ENCODE results near the gene NPHS1. TPM values are rescaled to one million over a fixed set of nuclear protein-coding genes. Genes with fewer than 3 reads are reported as not detected.

Gene NPHS1
- total and polyA plus RNA-seq, 9 of the 15 experiments (the other 6 are each of a cell fraction or from before 2014, with no cell fraction given), result 0.01 to 0.28 (median 0.14) TPM; not detected in 5

- TF ChIP-seq, protein P1, sequence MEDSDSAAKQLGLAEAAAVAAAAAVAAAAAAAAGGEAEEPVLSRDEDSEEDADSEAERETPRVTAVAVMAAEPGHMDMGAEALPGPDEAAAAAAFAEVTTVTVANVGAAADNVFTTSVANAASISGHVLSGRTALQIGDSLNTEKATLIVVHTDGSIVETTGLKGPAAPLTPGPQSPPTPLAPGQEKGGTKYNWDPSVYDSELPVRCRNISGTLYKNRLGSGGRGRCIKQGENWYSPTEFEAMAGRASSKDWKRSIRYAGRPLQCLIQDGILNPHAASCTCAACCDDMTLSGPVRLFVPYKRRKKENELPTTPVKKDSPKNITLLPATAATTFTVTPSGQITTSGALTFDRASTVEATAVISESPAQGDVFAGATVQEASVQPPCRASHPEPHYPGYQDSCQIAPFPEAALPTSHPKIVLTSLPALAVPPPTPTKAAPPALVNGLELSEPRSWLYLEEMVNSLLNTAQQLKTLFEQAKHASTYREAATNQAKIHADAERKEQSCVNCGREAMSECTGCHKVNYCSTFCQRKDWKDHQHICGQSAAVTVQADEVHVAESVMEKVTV (CRISPR knock-in tag; IDR thresholded peaks at IDR 0.05), result no peak
- no peak for TF ChIP-seq ZNF436 (CRISPR knock-in tag; IDR thresholded peaks at IDR 0.05)
- TF ChIP-seq ZNF717 (CRISPR knock-in tag; IDR thresholded peaks at IDR 0.05), result no peak
- no peak for TF ChIP-seq TCF7 (IDR thresholded peaks at IDR 0.05; ENCODE audit: borderline replicate concordance)
- TF ChIP-seq CSDE1 (IDR thresholded peaks at IDR 0.05), result no peak
- no peak for TF ChIP-seq PHF21A (IDR thresholded peaks at IDR 0.05; ENCODE audit: borderline replicate concordance, low read depth)
- no peak for TF ChIP-seq TSHZ1 (CRISPR knock-in tag; IDR thresholded peaks at IDR 0.05)
- TF ChIP-seq ZNF512 (tag; IDR thresholded peaks at IDR 0.05), result no peak
- TF ChIP-seq POLR3A (IDR thresholded peaks at IDR 0.05; ENCODE audit: borderline replicate concordance, extremely low read depth, insufficient read depth, insufficient read length), result no peak
- no peak for TF ChIP-seq TAF1 (IDR thresholded peaks at IDR 0.05; ENCODE audit: control insufficient read depth, extremely low read depth, insufficient read depth, low read length, severe bottlenecking)
- TF ChIP-seq FOXA3 (CRISPR knock-in tag; conservative IDR thresholded peaks at IDR 0.05 in 1 of 2, IDR thresholded peaks at IDR 0.05 in 1 of 2), result no peak
- TF ChIP-seq POLR3G (IDR thresholded peaks at IDR 0.05; ENCODE audit: extremely low read depth, insufficient read length, insufficient replicate concordance), result no peak
- TF ChIP-seq ZKSCAN1 (IDR thresholded peaks at IDR 0.05; ENCODE audit: low read depth, low read length), result no peak
- TF ChIP-seq, protein P2, sequence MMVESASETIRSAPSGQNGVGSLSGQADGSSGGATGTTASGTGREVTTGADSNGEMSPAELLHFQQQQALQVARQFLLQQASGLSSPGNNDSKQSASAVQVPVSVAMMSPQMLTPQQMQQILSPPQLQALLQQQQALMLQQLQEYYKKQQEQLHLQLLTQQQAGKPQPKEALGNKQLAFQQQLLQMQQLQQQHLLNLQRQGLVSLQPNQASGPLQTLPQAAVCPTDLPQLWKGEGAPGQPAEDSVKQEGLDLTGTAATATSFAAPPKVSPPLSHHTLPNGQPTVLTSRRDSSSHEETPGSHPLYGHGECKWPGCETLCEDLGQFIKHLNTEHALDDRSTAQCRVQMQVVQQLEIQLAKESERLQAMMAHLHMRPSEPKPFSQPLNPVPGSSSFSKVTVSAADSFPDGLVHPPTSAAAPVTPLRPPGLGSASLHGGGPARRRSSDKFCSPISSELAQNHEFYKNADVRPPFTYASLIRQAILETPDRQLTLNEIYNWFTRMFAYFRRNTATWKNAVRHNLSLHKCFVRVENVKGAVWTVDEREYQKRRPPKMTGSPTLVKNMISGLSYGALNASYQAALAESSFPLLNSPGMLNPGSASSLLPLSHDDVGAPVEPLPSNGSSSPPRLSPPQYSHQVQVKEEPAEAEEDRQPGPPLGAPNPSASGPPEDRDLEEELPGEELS (CRISPR knock-in tag; IDR thresholded peaks at IDR 0.05; ENCODE audit: borderline replicate concordance), result no peak
- TF ChIP-seq SIN3B (IDR thresholded peaks at IDR 0.05; ENCODE audit: low read depth), result no peak
- no peak for TF ChIP-seq STAG1 (CRISPR knock-in tag; IDR thresholded peaks at IDR 0.05; ENCODE audit: borderline replicate concordance)
- TF ChIP-seq ZNF263 (CRISPR knock-in tag; IDR thresholded peaks at IDR 0.05; ENCODE audit: borderline replicate concordance), result no peak
- no peak for TF ChIP-seq CBFB (CRISPR knock-in tag; IDR thresholded peaks at IDR 0.05)
Observed at GRCh38 chr19:35890113-35890650, 37.9 kb upstream of the NPHS1 start (continued).

Data from K562 (cell line).